ENCODE measurements around the gene HDAC9.
A peak's percentile ranks its signal among the peaks of the same experiment; 100 is the strongest.

HDAC9 gene

DNA sequence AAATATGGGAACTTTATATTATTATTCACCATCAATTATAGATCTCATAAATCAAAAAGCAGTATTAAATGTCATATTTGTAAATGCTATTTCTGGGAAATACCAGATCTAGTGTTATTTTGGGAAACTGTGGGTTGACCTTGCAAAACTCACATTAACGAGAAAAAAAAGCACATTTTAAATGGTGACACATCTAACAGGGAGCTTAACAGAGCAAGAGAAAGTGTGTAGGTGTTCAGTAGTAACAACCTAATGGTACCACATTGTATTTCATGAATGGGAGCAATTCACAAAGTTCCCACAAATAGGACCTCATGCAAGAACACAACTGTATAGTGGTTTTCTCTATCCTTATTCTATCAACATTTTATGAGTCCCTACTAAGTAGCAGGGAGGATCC is 26.2 kb upstream of the HDAC9 start:
- no peak overlapping the region for H3K9ac ChIP-seq (ENCODE audit: low read length)
- no peaks in the 10 kb centered on the region for H3K27me3 ChIP-seq (replicated peaks; ENCODE audit: control insufficient read depth, insufficient read depth, low read length)
- no peak for DNase-seq (ENCODE audit: low read depth)
- H3K4me1 ChIP-seq (ENCODE audit: control insufficient read depth, insufficient read depth, low read length), result no peaks in the 10 kb centered on the region
- no peak overlapping the region for H3K4me3 ChIP-seq (ENCODE audit: low read length)
- no peaks in the 10 kb centered on the region for H3K36me3 ChIP-seq (ENCODE audit: control insufficient read depth, insufficient read depth, low read length, severe bottlenecking)
- peaks cover 3% of the 10 kb centered on the region for H3K9me3 ChIP-seq (ENCODE audit: control insufficient read depth, low read length)

DNA sequence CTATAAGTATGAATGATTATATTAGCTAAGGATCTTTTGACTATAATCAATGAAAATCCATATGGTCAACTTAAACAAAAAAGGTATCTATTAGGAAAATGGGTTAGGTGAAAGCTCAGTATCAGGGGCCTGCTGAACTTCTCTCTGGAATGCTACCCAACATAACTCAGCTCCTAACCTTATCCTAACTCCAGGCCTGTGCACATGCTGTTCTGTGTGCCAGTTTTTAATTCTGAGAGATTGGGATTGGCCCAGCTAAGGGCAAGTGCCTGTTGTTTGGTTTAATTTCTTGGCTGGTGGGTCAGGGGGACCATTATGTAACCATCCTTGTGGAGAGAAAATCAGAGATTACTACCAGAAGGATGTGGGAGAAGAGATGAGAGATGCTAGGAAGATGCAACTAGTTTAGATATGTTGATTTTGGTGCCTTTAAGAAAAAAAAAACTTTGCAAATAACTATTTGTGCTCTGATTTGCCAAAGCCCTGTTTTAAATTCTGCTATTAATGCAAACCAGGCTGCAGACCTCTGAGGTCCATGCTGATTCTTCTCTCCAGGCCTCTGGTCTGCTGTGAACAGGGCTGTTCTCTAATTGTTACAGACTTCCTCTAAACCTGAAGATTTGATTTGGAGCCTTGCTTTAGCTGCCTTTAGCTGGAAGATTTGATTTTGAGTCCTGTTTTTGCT is 23.9 kb upstream of the HDAC9 start:
- H3K4me1 ChIP-seq (ENCODE audit: control insufficient read depth, insufficient read depth, low read length), result no peaks in the 10 kb centered on the region
- H3K9ac ChIP-seq (ENCODE audit: low read length), result no peak overlapping the region
- H3K4me3 ChIP-seq (ENCODE audit: low read length), result no peak overlapping the region
- no peaks in the 10 kb centered on the region for H3K9me3 ChIP-seq (ENCODE audit: control insufficient read depth, low read length)
- H3K36me3 ChIP-seq (ENCODE audit: control insufficient read depth, insufficient read depth, low read length, severe bottlenecking), result no peaks in the 10 kb centered on the region
- H3K27me3 ChIP-seq (replicated peaks; ENCODE audit: control insufficient read depth, insufficient read depth, low read length), result no peaks in the 10 kb centered on the region
- no peak for DNase-seq (ENCODE audit: low read depth)

DNA sequence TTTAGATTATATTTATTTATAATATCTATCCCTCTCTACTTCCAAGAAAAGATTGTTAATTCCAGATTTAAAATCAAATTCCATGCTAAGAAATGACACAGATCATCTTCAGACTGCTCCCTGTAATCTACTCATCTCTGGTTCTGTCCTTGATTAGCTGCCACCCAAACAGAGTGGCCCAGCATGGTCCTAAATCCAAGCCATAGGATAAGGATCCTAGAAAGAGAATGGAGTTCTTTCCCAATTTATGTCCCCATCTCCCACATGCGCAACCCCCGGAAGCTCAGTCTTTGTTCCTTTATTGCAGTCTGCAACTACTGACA is 23.4 kb upstream of the HDAC9 start:
- no peaks in the 10 kb centered on the region for H3K27me3 ChIP-seq (replicated peaks; ENCODE audit: control insufficient read depth, insufficient read depth, low read length)
- no peak for DNase-seq (ENCODE audit: low read depth)
- no peak overlapping the region for H3K9ac ChIP-seq (ENCODE audit: low read length)
- H3K4me3 ChIP-seq (ENCODE audit: low read length), result no peak overlapping the region
- H3K4me1 ChIP-seq (ENCODE audit: control insufficient read depth, insufficient read depth, low read length), result no peaks in the 10 kb centered on the region
- H3K36me3 ChIP-seq (ENCODE audit: control insufficient read depth, insufficient read depth, low read length, severe bottlenecking), result no peaks in the 10 kb centered on the region
- no peaks in the 10 kb centered on the region for H3K9me3 ChIP-seq (ENCODE audit: control insufficient read depth, low read length)

DNA sequence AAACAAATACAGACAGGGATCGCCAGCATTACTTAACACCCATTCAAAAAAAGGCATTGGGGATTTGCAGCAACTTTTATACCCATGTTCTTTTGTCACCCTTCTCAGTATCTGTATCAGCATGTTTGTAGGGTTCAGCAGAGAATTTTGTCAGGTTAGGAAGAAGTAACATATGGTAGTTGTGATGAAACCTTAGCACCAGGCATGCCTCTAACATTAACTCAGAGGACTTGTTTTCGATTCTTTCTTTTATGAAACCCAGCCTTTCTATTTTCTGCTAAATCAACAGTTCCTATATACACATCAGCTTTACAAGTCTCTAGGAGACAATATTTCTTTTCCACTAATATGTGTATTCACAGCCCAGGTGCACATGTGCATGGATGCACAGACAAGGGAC is 22.4 kb upstream of the HDAC9 start:
- no peaks in the 10 kb centered on the region for H3K4me1 ChIP-seq (ENCODE audit: control insufficient read depth, insufficient read depth, low read length)
- H3K9ac ChIP-seq (ENCODE audit: low read length), result no peak overlapping the region
- no peak for DNase-seq (ENCODE audit: low read depth)

DNA sequence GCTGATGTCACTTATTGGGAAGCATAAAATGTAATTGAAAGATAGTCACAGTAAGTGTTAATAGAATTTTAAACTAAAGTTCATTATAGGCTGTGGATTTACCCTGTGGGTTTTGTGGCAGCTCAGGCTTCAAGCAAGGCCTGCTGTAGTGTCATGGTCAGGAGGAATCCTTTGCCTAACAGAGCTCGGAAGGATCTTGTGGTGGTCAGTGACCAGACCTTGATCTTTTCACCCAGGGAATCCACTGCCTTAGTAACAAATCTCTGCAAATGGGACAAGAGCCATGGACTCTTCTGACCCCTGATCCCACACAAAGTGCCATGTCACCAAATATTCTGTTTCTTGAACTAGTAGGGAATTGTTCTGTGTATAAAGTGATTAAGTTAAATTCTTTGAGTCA is 20.6 kb upstream of the HDAC9 start:
- Histone ChIP-seq H3K27me3 (replicated peaks; ENCODE audit: control insufficient read depth, insufficient read depth, low read length) (no peaks in the 10 kb centered on the region), H3K9ac (ENCODE audit: low read length) (no peak overlapping the region), H3K4me1 (ENCODE audit: control insufficient read depth, insufficient read depth, low read length) (no peaks in the 10 kb centered on the region), H3K9me3 (ENCODE audit: control insufficient read depth, low read length) (no peaks in the 10 kb centered on the region), H3K36me3 (ENCODE audit: control insufficient read depth, insufficient read depth, low read length, severe bottlenecking) (no peaks in the 10 kb centered on the region), H3K4me3 (ENCODE audit: low read length) (no peak overlapping the region)
- no peak for DNase-seq (ENCODE audit: low read depth)

More for the DNA sequence above, 22.4 kb upstream of the HDAC9 start:
- Histone ChIP-seq H3K9me3 (ENCODE audit: control insufficient read depth, low read length) (no peaks in the 10 kb centered on the region), H3K36me3 (ENCODE audit: control insufficient read depth, insufficient read depth, low read length, severe bottlenecking) (no peaks in the 10 kb centered on the region), H3K27me3 (replicated peaks; ENCODE audit: control insufficient read depth, insufficient read depth, low read length) (no peaks in the 10 kb centered on the region), H3K4me3 (ENCODE audit: low read length) (no peak overlapping the region)

DNA sequence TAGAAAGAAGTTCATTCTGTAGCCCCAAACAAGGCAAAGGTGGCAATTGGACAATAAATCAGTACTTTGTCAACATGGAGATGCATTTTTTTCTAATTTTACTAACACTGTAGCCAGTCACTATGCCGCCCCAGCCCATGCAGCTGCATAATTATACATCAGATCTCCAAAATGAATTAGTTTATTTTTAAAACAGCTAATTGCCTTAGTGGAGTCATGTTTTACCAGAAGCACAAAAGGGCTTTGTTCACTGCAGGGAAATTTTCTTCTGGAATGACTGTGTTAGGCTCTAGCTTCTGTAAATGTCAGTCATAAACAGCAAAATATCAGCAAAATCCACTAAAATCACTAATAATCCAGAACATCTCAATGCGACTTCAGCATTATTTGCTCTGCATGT is 20.1 kb upstream of the HDAC9 start:
- H3K9ac ChIP-seq (ENCODE audit: low read length), result no peak overlapping the region
- no peaks in the 10 kb centered on the region for H3K36me3 ChIP-seq (ENCODE audit: control insufficient read depth, insufficient read depth, low read length, severe bottlenecking)
- no peak for DNase-seq (ENCODE audit: low read depth)
- no peaks in the 10 kb centered on the region for H3K4me1 ChIP-seq (ENCODE audit: control insufficient read depth, insufficient read depth, low read length)
- no peak overlapping the region for H3K4me3 ChIP-seq (ENCODE audit: low read length)
- no peaks in the 10 kb centered on the region for H3K27me3 ChIP-seq (replicated peaks; ENCODE audit: control insufficient read depth, insufficient read depth, low read length)
- no peaks in the 10 kb centered on the region for H3K9me3 ChIP-seq (ENCODE audit: control insufficient read depth, low read length)

DNA sequence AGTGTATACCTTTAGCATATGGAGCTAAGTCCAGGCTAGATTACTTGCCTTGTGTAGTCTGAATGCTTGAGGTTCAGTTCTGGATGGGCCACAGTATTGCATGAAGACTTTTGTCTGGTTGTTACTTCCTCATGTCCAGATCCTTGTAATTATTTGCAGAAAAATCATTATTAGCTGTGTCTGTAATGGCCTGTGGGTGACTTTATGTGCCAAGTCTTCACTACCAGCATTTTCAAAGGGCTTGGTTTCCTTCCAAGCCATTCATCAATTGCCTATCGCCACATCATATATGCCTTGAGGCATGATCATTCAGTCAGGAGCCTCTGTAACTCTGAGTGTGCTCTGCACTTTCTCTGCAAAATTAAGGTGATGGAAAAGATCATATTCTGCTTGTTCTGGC is 13.8 kb upstream of the HDAC9 start:
- no peak overlapping the region for H3K4me3 ChIP-seq (ENCODE audit: low read length)
- H3K4me1 ChIP-seq (ENCODE audit: control insufficient read depth, insufficient read depth, low read length), result peaks cover under 1% of the 10 kb centered on the region
- no peaks in the 10 kb centered on the region for H3K9me3 ChIP-seq (ENCODE audit: control insufficient read depth, low read length)
- H3K27me3 ChIP-seq (replicated peaks; ENCODE audit: control insufficient read depth, insufficient read depth, low read length), result no peaks in the 10 kb centered on the region
- DNase-seq (ENCODE audit: low read depth), result no peak
- H3K36me3 ChIP-seq (ENCODE audit: control insufficient read depth, insufficient read depth, low read length, severe bottlenecking), result no peaks in the 10 kb centered on the region
- H3K9ac ChIP-seq (ENCODE audit: low read length), result no peak overlapping the region

DNA sequence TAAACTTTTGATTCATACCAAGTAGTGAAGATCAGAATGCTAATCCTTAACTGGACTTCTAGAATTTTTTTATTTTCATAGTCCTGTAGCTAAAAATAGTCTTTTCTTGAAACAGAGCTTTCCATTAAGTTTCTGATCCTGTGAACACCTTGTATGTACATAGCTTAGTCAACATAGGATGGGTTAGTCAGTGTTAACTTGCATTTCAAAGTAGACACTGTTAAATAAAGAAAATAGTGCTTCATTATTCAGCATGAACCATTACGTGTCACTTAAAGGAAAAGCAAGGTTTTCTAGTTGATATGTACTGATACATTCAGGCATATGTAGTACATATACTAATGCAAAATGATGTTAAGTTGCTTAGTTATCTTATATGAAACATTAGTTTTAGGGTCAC is 7.5 kb upstream of the HDAC9 start:
- no peaks in the 10 kb centered on the region for H3K9me3 ChIP-seq (ENCODE audit: control insufficient read depth, low read length)

DNA sequence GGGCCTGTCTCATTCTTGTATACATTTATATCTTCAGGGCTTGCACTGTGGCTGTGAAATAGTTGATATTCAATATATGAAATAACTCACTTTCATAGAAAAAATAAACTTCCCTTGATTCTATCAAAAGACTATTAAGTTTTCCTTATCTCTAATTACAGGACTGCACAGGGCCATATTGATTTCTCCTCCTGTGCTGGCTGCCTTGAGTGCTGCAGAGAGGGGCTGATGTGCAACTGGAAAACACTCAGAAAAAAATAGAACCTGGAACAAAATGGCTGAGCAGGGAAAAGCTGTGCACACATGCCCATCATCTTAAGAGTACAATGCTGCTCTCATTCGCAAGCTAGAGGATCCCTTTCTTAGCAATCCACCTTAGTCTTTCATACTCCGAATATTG is 5.9 kb upstream of the HDAC9 start:
- Histone ChIP-seq H3K9ac (ENCODE audit: low read length) (no peak overlapping the region), H3K27me3 (replicated peaks; ENCODE audit: control insufficient read depth, insufficient read depth, low read length) (no peaks in the 10 kb centered on the region), H3K4me3 (ENCODE audit: low read length) (no peak overlapping the region), H3K9me3 (ENCODE audit: control insufficient read depth, low read length) (no peaks in the 10 kb centered on the region), H3K4me1 (ENCODE audit: control insufficient read depth, insufficient read depth, low read length) (peaks cover 12% of the 10 kb centered on the region), H3K36me3 (ENCODE audit: control insufficient read depth, insufficient read depth, low read length, severe bottlenecking) (no peaks in the 10 kb centered on the region)
- DNase-seq (ENCODE audit: low read depth), result no peak

More for the DNA sequence above, 7.5 kb upstream of the HDAC9 start:
- Histone ChIP-seq H3K27me3 (replicated peaks; ENCODE audit: control insufficient read depth, insufficient read depth, low read length) (no peaks in the 10 kb centered on the region), H3K4me3 (ENCODE audit: low read length) (no peak overlapping the region), H3K36me3 (ENCODE audit: control insufficient read depth, insufficient read depth, low read length, severe bottlenecking) (no peaks in the 10 kb centered on the region), H3K9ac (ENCODE audit: low read length) (no peak overlapping the region), H3K4me1 (ENCODE audit: control insufficient read depth, insufficient read depth, low read length) (peaks cover 9% of the 10 kb centered on the region)
- no peak for DNase-seq (ENCODE audit: low read depth)

DNA sequence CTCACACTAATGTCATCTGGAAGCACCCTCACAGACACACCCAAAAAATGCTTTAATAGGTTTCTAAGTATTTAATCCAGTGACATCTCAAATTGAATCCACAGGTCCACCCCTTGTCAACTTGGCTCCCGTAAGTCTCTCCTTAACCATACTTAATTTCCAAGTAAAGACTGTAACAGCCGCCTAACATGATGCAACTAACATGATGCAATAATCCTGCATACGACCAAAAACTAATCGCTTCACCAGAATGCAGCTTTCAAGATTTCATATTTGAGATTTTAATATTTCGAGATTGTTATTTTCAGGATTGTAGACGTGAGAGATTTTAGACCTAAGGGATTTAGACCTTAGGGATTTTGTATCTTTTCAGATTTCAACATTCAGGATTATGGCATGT is 3.7 kb upstream of the HDAC9 start:
- Histone ChIP-seq H3K4me1 (ENCODE audit: control insufficient read depth, insufficient read depth, low read length) (peaks cover 28% of the 10 kb centered on the region), H3K36me3 (ENCODE audit: control insufficient read depth, insufficient read depth, low read length, severe bottlenecking) (no peaks in the 10 kb centered on the region), H3K9ac (ENCODE audit: low read length) (no peak overlapping the region), H3K4me3 (ENCODE audit: low read length) (no peak overlapping the region), H3K9me3 (ENCODE audit: control insufficient read depth, low read length) (no peaks in the 10 kb centered on the region), H3K27me3 (replicated peaks; ENCODE audit: control insufficient read depth, insufficient read depth, low read length) (no peaks in the 10 kb centered on the region)
- no peak for DNase-seq (ENCODE audit: low read depth)

DNA sequence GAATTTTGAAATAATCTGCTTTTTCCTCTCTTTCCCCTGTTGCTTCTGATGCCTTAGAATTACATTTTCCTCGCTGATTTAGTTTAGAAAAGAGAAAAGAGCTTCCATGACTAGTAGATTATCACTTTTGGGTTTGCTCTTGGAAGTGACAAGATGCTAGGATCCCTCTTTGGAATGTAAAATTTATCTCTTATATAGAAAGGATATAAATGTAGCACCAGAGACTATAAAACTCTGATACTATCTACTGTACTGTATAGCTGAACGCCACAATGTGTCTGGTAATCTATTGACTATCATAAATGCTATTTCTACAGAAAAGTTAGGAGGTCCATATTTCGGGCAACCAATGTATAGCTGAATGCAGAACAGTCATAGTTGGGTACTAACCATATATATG is 1.1 kb upstream of the HDAC9 start:
- Histone ChIP-seq H3K36me3 (ENCODE audit: control insufficient read depth, insufficient read depth, low read length, severe bottlenecking) (no peaks in the 10 kb centered on the region), H3K9me3 (ENCODE audit: control insufficient read depth, low read length) (no peaks in the 10 kb centered on the region), H3K27me3 (replicated peaks; ENCODE audit: control insufficient read depth, insufficient read depth, low read length) (no peaks in the 10 kb centered on the region), H3K4me1 (ENCODE audit: control insufficient read depth, insufficient read depth, low read length) (peaks cover 25% of the 10 kb centered on the region), H3K4me3 (ENCODE audit: low read length) (no peak overlapping the region), H3K9ac (ENCODE audit: low read length) (no peak overlapping the region)
- DNase-seq (ENCODE audit: low read depth), result no peak

DNA sequence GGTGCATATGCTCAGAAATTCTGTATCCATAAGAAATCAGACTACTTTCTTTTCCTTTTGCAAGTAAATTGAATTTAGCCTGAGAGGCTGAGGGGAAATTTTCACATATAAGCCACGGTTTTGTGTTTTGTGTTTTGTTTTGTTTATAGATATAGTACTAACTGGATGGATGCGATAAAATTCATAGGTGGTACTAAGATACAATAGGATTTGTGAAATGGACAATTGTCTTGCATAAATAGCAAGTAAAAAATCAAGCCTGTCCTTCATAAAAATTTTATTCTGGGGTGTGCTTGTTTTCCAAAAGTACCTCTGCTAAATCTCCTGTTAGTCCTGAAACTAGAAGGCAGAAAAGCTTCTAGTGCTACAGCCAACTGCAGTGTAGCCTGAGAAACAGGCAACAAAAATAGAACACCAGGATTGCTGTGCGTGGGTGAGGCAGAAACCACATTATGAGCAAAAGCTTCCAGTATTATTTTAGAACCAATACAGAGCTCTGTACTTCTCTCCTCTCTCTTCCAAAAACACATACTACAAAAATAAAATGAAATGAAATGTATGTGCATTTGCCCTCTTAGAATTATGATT is 634 bp upstream of the HDAC9 start:
- H3K9me3 ChIP-seq (ENCODE audit: control insufficient read depth, low read length), result no peaks in the 10 kb centered on the region
- H3K4me1 ChIP-seq (ENCODE audit: control insufficient read depth, insufficient read depth, low read length), result peaks cover 30% of the 10 kb centered on the region
- DNase-seq (ENCODE audit: low read depth), result peak; percentile 69
- peak overlapping the region; percentile 76 for H3K4me3 ChIP-seq (ENCODE audit: low read length)
- H3K27me3 ChIP-seq (replicated peaks; ENCODE audit: control insufficient read depth, insufficient read depth, low read length), result no peaks in the 10 kb centered on the region
- H3K9ac ChIP-seq (ENCODE audit: low read length), result peak overlapping the region; percentile 48
- no peaks in the 10 kb centered on the region for H3K36me3 ChIP-seq (ENCODE audit: control insufficient read depth, insufficient read depth, low read length, severe bottlenecking)
